A673 (cell line): ENCODE results near the gene IRF2. TPM values are rescaled to one million over a fixed set of nuclear protein-coding genes. Genes with fewer than 3 reads are reported as not detected.

ENCODE experiments used
- BruUV-seq: library from RNA; stranded (reverse); fragments of 400-500 nt; replicated peaks from 2 replicates; lab custom pipeline; 2021; lab: Mats Ljungman, UMichigan
- CTCF ChIA-PET: fragments of 300-600 bp; sonication (Branson Sonifier 250); formaldehyde crosslinking; loops from one replicate; lab custom pipeline; 2022; ENCODE audit warnings: antibody characterized with exemption; lab: Charles Lee
- POLR2A ChIA-PET: fragments of 300-600 bp; sonication (Branson Sonifier 250); formaldehyde crosslinking; loops from one replicate; lab custom pipeline; 2022; ENCODE audit warnings: antibody characterized with exemption; ENCODE audit not compliant: low non-redundant PET; lab: Charles Lee
- DNase-seq: peaks from one replicate; pipeline ENCODE4 v3.0.0-alpha.2; 2015; ENCODE audit warnings: low spot score
- H3K27ac ChIP-seq: fragments of 200-600 bp; sonication (generic); 2 replicates; pipeline ENCODE4 v1.5.1; 2016; ENCODE audit warnings: mixed run types, low read depth, mild to moderate bottlenecking, mixed read lengths, antibody characterized with exemption, low read length; ENCODE audit not compliant: poor library complexity, severe bottlenecking
- H3K27me3 ChIP-seq: fragments of 200-600 bp; sonication (generic); replicated peaks from 2 replicates; pipeline ENCODE4 v1.6.1; 2017; ENCODE audit warnings: mixed run types, low read depth, mild to moderate bottlenecking, mixed read lengths, antibody characterized with exemption, low read length; ENCODE audit not compliant: insufficient read depth, poor library complexity
- H3K36me3 ChIP-seq: fragments of 200-600 bp; sonication (generic); 2 replicates; pipeline ENCODE4 v1.6.1; 2016; ENCODE audit warnings: mixed run types, mild to moderate bottlenecking, mixed read lengths, antibody characterized with exemption, low read length; ENCODE audit not compliant: insufficient read depth, poor library complexity, severe bottlenecking
- H3K4me1 ChIP-seq: fragments of 200-600 bp; sonication (generic); 2 replicates; pipeline ENCODE4 v1.6.1; 2017; ENCODE audit warnings: mixed run types, mild to moderate bottlenecking, mixed read lengths, antibody characterized with exemption, low read length; ENCODE audit not compliant: insufficient read depth, poor library complexity, severe bottlenecking
- H3K4me3 ChIP-seq: fragments of 200-600 bp; sonication (generic); 2 replicates; pipeline ENCODE4 v1.5.1; 2016; ENCODE audit warnings: low read depth, mixed run types, mild to moderate bottlenecking, mixed read lengths, low read length; ENCODE audit not compliant: poor library complexity, severe bottlenecking
- H3K9me3 ChIP-seq: fragments of 200-600 bp; sonication (generic); 2 replicates; pipeline ENCODE4 v1.6.1; 2016; ENCODE audit warnings: mixed run types, low read depth, mild to moderate bottlenecking, mixed read lengths, antibody characterized with exemption, low read length; ENCODE audit not compliant: poor library complexity, severe bottlenecking
- CTCF ChIP-seq: fragments of 300-800, 200-600 bp; sonication (generic); conservative IDR thresholded peaks from 2 replicates; pipeline ENCODE4 v1.5.1; 2017; ENCODE audit warnings: low read depth, mild to moderate bottlenecking, antibody characterized with exemption, low read length, moderate library complexity, mixed read lengths
- EZH2 ChIP-seq: fragments of 200-600 bp; sonication (generic); IDR thresholded peaks from 2 replicates; pipeline ENCODE4 v1.6.1; 2017; ENCODE audit warnings: borderline replicate concordance, low read depth, mild to moderate bottlenecking, mixed read lengths, antibody characterized with exemption, low read length; ENCODE audit not compliant: poor library complexity, severe bottlenecking
- intact Hi-C: fragments of 100-400 bp; cut with micrococcal nuclease; formaldehyde crosslinking; loops from one replicate; pipeline ENCODE4 v1.10.0; 2022; ENCODE audit not compliant: unreplicated experiment
- total RNA-seq: library from RNA; stranded (reverse); gene quantifications from 2 replicates; pipeline ENCODE4 v1.2.3, GENCODE V29; 2021

IRF2 gene
- total RNA-seq, 1 experiment from 2014 or later: 28.2 TPM

- no peak for DNase-seq
- TF ChIP-seq CTCF (no peak), EZH2 (no peak)
- Histone ChIP-seq H3K36me3 (no peaks in the 10 kb centered on the region), H3K27ac (no peak overlapping the region), H3K9me3 (no peaks in the 10 kb centered on the region), H3K4me3 (no peak overlapping the region), H3K4me1 (peaks cover 51% of the 10 kb centered on the region), H3K27me3 (no peaks in the 10 kb centered on the region)
- no TSS peak for BruUV-seq
- intact Hi-C loops: no loop called here
- POLR2A ChIA-PET: interaction anchor here (0.7 kb wide), 1 partner anchor 77 kb away, joined by 3 read pairs; no protein-coding TSS in a partner anchor
- CTCF ChIA-PET: no interaction called here
These were observed 110.0 kb downstream of the IRF2 start for GRCh38 chr4:184364100-184364921.

- H3K27me3 ChIP-seq: no peaks in the 10 kb centered on the region
- TF ChIP-seq EZH2 (no peak), CTCF (no peak)
- BruUV-seq: no TSS peak
- H3K4me1 ChIP-seq: peaks cover 51% of the 10 kb centered on the region
- intact Hi-C loops: no loop called here
- no peak overlapping the region for H3K27ac ChIP-seq
- CTCF ChIA-PET: no interaction called here
- POLR2A ChIA-PET: no interaction called here
- H3K9me3 ChIP-seq: no peaks in the 10 kb centered on the region
- no peaks in the 10 kb centered on the region for H3K36me3 ChIP-seq
- H3K4me3 ChIP-seq: no peak overlapping the region
- DNase-seq: no peak
These were observed 111.1 kb downstream of the IRF2 start for GRCh38 chr4:184363258-184363657.

- H3K27me3 ChIP-seq: no peaks in the 10 kb centered on the region
- no peak for DNase-seq
These were observed 112.0 kb downstream of the IRF2 start for GRCh38 chr4:184362396-184362795.

More at GRCh38 chr4:184362396-184362795, 112.0 kb downstream of the IRF2 start:
- ChIA-PET CTCF (no interaction called here), POLR2A (no interaction called here)
- Histone ChIP-seq H3K4me3 (no peak overlapping the region), H3K27ac (no peak overlapping the region), H3K9me3 (no peaks in the 10 kb centered on the region), H3K36me3 (no peaks in the 10 kb centered on the region), H3K4me1 (peaks cover 51% of the 10 kb centered on the region)
- no peak for TF ChIP-seq EZH2
- TF ChIP-seq CTCF: no peak
- BruUV-seq: no TSS peak
- intact Hi-C loops: no loop called here
